HG02970 (cell line): Measurements from ENCODE around the gene MKNK2.

ENCODE experiments used
- ATAC-seq: cut with Tn5 transposase; IDR thresholded peaks from one replicate; pipeline ENCODE4 v1.9.1; 2021; ENCODE audit warnings: mild to moderate bottlenecking, moderate library complexity, moderate number of reproducible peaks; ENCODE audit not compliant: unreplicated experiment, low FRiP score

The MKNK2 gene

DNA sequence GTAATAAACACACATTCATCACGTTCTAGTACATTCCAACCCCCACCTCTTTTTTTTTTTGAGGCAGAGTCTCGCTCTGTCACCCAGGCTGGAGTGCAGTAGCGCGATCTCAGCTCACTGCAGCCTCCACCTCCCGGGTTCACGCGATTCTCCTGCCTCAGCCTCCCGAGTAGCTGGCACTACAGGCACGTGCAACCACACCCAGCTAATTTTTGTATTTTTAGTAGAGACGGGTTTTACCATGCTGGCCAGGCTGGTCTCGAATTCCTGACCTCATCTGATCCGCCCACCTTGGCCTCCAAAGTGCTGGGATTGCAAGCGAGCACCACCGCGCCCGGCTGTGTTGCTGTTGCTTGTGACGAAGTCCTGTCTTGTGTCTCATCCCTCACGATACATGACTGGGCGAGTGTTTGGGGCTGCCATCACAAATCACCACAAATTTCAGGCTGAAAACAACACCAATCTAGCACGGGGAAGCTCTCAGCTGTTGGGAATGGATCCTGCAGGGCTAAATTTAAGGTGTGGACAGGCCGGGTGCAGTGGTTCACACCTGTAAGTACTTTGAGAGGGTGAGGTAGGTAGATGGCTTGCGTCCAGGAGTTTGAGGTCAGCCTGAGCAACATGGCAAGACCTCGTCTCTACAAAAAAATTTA, 29.4 kb upstream of the MKNK2 start:
- no peak for ATAC-seq

DNA sequence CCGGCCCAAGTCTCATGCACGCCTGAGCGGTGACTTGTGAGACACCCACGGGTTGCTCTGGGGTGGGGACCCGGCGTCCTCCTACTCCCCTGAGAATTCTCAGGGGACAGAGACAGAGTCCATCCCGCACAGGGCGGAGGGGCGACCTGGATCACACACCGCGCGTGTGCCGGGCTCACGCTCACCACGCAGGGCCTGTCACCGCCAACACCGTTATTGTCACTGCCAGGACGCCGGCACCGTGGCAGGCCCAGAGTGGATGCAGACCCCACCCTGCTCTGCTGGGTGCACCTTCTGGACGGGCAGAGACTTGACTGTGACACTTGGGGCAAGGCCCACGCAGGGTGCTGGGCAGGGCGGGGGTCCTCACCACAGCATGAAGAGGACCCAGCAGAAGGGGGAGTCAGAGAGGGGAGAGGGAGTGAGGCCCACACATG, 28.8 kb upstream of the MKNK2 start:
- ATAC-seq, result no peak

DNA sequence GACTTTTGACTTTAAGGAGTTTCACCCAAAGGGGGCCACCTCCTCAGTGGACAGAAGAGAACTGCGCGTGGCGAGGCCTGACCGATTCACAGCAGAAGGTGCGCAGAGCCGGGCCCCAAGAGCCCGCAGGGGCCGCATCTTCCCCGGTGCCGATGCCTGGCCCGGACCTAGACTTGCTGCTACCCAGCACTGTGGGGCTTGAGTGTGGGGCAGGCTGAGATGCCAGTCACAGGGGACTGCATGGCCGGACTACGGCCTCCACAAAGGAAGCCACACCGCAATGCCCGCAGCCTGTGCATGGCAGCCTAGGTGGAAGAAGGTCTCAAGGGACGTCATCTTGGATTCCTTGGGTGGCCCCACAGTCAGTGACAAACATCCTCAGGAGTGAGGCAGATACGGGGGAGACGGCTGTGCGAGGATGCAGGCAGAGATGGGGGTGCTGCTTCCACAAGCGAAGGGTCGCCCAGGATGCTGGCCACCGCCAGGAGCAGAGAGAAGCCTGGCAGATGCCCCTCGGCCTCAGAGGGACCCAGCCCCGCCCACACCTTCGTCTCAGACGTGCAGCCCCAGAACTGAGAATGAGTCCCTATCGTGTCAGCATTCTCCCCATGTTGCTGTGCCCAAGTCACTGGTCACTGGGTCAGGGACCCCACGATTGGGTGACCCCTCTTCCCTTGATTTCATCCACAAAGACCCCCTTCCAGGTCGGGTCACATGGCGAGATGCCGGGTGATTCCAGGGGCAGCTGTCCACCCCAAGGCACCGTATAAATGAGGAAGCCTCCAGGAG, 28.2 kb upstream of the MKNK2 start:
- ATAC-seq, result no peak

DNA sequence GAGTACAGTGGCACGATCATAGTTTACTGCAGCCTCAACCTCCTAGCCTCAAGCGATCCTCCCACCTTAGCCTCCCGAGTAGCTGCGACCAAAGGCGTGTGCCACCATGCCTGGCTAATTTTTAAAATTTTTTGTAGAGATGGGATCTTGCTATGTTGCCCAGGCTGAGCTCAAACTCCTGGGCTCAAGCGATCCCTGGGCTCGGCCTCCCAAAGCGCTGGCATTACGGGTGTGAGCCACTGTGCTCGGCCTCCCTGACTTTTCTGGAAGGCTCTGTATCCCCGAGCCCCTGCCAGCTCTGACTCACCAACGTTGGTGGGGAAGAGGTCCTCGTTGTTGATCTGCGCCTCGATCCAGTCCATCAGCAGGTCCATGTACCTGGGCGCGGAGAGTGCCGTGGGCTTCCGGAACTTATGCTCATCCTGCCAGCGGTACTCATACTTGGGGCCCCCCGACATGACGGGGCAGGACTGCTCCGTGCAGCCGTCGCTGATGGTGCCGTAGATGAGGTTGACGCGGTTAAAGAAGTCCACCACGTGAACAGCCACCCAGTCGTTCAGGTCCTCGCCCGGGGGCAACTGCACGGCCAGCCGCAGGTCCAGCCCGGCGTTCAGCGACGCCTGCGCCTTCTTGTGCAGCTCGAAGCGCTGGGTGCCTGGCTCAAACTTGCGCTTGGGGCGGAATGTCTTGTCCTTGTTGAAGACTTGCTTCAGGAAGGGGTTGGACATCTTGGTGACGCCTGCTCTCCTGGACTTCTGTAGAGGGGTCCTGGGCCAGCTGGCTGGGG, 27.0 kb upstream of the MKNK2 start:
- ATAC-seq, result no peak

DNA sequence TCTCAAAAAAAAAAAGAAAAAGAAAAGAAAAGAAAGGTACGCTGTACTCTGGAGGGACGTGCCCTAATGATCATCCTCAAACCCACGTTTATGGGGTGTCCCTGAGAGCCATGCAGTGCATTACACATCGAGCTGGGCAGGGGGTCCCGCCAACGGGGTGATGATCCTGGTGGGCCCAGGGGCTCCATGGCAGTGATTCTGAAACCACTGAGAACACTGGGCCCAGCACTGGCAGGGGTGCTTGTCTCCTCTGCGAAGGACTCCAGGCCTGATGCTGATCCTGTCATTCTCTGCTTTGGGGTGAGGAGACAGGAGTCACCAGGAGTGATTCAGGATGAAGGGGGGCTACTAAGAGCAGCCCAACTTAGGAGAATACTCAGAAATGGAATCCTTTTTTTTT, 26.4 kb upstream of the MKNK2 start:
- ATAC-seq, result no peak

DNA sequence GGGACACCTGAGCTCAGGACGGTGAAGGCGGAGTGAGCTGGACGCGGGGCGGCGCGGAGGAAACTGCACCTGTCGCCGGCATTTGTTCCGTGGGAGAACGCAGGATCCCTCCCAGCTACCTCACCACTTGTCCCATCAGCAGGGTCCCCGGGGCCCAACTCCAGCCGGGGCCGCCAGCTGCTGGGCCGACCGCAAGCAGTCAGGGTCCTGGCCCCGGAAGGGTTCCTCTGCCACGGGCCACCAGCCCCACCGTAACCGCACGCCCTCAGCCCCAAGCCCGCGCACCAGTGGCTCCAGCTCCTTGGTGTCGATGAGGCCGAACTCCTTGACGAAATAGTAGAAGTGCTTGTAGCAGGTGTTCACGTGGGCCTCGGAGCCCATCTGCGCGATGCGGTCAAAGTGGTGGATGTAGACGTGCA, 25.5 kb upstream of the MKNK2 start:
- ATAC-seq, result no peak

DNA sequence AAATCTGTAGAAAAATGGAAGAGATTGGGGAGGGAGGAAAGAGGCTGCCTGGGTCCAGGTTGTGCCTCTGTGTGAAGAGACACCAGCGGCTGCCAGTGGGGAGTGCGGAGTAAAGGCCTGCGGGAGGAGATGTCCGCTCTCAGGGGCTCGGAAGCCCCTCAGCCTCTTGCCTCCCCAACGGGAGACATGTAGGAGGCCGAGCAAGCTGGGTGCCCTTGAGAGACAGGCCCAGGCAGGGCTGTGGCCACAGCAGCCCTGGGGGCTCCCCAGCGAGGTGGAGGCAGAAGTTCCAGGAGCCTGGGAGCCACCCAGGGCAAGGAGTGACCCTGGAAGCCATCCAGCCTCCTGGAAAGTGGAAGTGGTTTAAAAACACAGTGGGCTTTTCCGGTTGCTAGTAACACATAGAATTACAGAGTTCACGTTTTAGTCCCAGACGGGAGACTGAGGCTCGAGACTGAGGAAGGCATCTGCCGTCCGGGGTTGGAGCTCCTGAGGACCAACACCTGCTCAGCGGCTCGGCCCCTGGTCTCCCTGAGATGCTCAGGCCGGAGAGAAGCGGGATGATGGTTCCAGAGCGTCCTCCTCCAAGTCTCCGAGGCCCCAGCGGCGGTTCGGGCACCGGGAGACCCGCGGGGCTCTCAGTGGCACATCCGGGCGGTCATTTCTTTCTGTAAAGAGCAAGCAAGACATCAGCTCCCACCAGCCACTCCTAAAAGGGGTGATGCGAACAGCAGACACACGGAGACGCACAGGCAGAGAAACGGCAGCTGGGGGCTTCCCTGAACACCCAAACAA, 21.9 kb upstream of the MKNK2 start:
- no peak for ATAC-seq

DNA sequence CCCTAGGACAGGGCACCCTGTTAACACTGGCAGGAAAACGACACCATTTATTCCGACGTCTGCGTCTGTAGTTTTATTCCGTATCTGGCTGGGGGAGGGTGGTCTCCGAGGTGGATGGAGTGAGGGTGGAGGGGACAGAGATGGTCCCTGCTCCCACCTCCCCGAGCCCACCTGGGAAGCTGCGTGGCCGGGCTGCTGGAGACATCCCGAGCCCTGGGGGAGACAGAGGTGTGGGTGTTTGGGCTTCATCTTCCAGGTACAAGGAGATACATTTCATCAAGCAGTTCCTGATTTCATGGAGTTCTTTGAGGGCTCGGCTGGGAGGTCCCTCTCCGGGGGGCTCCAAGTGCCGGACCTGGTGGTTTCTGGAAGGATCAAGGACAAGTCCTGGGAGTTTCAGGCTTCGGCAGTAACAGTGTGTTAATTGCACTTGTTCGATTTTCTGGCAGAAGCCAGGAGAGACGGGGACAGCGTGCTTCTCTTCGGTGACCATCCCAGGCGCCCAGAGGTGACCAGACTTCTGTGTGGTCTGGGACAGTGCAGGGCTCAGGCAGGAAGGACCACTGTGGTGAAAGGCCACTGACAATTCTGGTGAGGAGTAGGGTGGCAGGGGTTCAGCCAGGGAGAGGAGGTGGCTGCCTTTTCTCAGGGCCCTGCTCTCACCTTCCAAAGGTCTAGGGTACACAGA, 20.1 kb upstream of the MKNK2 start:
- ATAC-seq, result no peak

DNA sequence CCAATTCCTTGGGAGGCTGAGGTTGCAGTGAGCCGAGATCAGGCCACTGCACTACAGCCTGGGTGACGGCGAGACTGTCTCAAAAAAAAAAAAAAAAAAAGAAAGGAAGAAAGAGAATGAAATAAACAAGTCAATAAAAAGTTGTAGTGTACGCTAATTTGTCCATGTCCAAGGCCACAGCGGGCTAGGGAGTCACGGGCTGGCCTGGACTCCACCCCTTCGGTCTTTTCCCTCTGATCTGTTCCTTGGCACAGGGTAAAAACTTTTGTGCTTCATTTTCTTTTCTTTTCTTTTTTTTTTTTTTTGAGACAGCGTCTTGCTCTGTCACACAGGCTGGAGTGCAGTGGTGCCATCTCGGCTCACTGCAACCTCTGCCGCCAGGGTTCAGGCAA, 19.4 kb upstream of the MKNK2 start:
- ATAC-seq, result no peak

DNA sequence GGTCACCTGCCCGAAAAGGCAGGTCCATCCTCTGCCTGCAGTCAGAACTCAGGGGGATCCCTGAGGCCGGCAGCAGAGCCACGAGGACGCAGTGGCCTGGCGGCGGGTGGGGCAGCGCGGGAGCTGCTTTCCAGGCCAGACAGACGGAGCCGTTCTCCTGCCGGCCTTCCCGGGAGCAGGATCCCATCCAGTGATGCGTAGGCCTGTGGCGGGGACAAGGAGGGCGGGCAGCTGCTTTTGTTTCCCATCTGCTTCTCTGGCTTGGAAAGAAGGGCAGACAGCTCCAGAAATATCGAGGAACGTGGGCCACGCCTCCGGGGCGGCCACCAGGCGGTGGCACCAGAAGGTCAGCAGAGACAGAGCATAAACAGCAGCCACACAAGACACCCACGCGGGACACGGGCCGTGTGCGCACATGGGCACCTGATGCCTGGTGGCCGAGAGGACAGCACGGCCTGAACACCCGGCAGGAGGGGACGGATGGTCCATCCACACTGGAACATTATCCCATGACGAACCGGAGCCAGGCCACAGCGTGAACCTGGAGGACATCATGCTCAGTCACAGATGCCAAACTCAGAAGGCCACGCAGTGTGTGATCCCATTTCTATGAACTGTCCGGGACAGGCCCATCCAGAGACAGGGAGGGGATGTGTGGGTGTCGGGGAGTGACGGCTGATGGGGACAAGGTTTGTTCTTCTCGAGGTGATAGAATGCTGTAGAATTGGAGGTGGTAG, 13.9 kb upstream of the MKNK2 start:
- no peak for ATAC-seq

DNA sequence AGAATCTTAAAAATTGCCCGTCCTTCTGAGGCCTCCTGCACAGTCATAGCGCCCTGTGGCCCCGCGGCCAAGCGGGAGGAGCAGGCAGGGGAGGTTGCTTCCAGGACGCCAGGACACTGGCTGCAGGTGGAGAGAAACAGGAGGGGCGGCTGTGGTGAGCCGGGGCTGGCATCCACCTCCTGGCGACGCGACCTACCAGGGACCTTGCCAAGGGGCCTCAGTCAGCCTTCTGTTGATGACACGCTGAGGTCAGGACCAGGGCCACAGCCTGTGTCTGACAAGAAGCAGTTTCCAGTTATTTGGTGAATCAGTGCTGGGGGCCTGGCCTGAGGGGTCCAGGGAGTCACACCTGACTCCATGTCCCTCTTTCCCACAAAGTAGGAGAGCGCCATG, 13.3 kb upstream of the MKNK2 start:
- no peak for ATAC-seq

DNA sequence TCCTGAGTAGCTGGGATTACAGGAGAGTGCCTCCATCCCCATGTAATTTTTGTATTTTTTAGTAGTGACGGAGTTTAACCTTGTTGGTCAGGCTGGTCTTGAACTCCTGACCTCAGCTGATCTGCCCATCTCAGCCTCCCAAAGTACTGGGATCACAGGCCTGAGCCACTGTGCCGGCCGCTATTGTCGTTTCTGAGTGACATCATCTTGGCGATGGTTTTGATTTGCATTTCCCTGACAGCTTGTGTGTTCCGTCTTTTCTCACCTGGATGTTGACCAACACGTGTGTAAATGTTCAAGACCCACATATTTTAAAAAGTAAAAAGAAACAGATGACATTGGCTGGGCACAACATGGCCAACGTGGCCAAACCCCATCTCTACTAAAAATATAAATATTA, 12.8 kb upstream of the MKNK2 start:
- no peak for ATAC-seq

DNA sequence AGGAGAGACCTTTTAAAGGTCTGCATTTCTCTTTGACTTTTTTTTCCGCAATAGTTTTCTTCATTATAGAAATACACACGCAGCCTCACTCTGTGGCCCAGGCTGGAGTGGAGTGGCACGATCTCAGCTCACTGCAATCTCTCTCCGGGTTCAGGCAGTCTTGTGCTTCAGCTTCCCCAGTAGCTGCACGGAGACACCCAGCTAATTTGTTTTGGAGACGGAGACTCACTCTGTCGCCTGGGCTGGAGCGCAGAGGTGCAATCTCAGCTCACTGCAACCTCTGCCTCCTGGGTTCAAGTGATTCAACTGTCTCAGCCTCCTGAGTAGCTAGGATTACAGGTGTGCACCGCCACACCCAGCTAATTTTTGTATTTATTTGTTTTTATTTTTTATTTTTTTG, 11.7 kb upstream of the MKNK2 start:
- ATAC-seq, result no peak

DNA sequence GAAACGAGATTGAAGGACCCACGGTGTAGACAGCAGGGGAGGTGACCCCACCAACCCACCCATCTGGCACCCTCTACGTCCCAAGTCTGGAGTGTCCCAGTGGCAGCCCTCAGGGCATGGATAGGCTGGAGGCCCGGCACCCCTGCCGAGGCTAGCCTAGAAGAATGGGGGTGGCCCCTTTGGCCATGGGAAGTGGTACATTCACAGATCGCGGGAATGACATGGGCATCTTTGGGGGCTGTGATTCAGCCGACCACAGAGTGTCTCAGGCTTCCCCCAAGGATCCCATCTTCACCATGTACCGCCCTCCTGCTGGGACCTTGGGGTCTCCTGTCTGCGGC, 11.3 kb upstream of the MKNK2 start:
- ATAC-seq, result no peak

DNA sequence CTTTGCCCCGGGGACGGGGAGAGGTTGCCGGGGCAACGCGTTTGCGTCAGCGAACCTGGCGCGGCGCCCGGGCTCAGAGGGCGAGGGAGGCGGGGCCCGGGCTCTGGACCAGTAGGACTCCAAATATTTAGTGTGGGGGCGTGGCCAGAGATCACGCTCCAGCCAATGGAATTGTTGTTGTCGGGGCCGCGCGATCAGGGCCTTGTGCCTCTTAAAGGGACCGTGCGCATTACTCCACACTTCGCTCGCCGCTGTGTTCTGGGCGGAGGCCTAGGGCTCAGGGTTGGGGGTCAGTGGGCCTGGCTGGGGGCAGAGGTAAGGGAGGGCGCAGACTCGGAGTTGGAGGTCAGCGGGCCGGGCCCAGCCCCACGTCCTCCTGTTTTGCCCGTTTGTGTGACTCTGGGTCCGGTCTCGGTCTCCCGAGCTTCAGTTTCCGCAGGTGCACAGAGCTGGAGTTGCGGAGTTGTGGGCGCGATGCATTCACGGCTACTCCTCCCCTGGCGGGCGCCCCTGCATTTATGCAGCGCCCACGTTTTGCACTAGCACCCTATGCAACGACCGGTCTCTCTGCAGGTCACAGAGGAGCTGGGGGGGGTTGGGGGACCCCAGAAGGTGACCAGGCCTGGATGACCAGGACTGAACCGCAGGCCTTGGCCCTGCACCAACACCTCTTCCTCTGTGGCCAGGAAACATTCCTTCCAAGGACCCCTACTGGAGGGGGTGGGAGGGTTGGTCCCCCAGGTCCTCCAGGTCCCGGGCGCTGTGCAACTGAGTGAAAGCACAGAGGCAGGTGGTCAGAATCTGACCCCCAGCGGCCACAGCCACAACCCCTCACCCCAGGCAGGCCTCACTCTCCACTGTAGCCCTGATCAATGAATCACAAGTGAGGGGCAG, 10.7 kb upstream of the MKNK2 start:
- ATAC-seq, result peak; percentile 82

DNA sequence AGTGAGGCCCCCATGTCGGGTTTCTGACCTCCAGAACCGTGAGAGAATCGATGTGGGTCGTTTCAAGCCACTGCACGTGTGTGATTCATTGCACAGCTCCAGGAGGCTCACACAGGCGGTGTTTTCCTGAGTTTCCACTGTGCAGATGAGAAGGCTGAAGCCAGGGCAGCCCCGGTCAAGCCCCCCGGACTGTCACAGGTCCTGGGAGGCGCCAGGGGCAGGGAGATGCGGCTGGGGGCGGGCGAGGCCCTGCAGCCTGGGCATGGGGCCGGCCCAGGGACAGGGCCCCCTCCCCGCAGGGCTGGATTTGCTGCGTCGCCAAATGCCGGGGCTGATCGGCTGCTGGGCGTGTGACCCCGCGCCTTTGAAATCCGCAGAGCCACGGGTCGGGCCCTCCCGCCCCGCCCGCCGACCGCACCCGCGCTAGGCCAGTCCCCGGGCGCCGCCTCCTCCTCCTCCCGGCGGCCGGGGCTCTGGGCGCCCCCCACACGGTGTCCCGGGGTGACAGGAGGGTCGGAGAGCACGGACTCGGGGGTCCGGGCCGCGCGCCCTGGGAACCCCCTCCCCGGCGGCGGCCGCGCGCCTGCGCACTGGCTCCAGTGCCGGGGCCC, 9.9 kb upstream of the MKNK2 start:
- peak; percentile 21 for ATAC-seq

DNA sequence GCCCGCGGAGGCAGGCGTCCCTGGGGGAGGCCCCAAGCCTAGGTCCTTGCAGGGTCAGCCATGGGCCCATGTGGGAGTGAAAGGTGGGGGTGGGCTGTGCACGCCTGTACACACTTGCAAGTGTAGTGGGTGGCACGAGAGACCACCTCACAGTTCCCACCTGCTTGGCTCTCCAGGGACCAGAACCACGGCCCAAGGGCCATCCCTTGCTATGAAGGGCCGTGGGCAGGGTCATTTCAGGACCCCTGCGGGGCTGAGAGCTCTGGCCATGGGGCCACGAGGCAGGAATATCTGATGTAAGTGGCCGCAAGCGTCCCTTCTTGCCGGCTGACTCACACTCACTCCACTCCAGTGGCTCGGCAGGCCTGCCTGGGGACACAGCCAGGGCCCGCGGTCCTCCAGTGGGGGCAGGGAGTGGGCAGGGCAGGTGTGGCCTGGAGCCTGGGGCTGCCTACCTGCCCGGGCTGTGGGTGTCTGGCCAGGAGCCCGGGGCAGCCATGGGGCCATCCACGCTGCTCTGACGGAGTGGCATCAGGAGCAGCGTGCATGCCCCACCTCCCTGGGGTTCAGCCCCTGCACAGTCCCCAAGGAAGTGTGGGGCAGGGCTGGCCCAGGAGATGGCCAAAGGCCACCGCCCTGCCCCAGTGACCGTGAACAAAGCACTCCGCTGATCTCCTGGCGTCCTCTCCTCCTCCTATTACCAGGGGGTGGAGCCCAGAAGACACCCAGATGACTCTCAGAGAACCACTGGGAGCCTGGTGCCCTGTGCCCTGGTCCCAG, 8.6 kb upstream of the MKNK2 start:
- ATAC-seq, result no peak
